Measurements from ENCODE around the gene C1orf226. TPM values are rescaled to one million over a fixed set of nuclear protein-coding genes. Genes with fewer than 3 reads are reported as not detected.

The C1orf226 gene
- total RNA-seq, 2 experiments from 2014 or later, result not detected

- Mint-ChIP-seq H3K4me1 (no peaks in the 10 kb centered on the region), H3K27me3 (no peaks in the 10 kb centered on the region), H3K27ac (no peak overlapping the region), H3K36me3 (ENCODE audit: low read depth) (no peaks in the 10 kb centered on the region), H3K4me3 (no peak overlapping the region), H3K9me3 (no peaks in the 10 kb centered on the region)
- DNase-seq, result no peak
- CTCF ChIA-PET, result no interaction called here
- POLR2A ChIA-PET, result no interaction called here
Measured at GRCh38 chr1:162358928-162359327, 22.6 kb upstream of the C1orf226 start.

- no peak overlapping the region for H3K4me3 Mint-ChIP-seq
- no peaks in the 10 kb centered on the region for H3K4me1 Mint-ChIP-seq
- H3K9me3 Mint-ChIP-seq, result no peaks in the 10 kb centered on the region
- no peak overlapping the region for H3K27ac Mint-ChIP-seq
- peaks cover under 1% of the 10 kb centered on the region for H3K27me3 Mint-ChIP-seq
- no peak for DNase-seq
- POLR2A ChIA-PET, result no interaction called here
- CTCF ChIA-PET, result no interaction called here
- H3K36me3 Mint-ChIP-seq (ENCODE audit: low read depth), result no peaks in the 10 kb centered on the region
Measured at GRCh38 chr1:162359523-162360236, 21.8 kb upstream of the C1orf226 start.

DNA sequence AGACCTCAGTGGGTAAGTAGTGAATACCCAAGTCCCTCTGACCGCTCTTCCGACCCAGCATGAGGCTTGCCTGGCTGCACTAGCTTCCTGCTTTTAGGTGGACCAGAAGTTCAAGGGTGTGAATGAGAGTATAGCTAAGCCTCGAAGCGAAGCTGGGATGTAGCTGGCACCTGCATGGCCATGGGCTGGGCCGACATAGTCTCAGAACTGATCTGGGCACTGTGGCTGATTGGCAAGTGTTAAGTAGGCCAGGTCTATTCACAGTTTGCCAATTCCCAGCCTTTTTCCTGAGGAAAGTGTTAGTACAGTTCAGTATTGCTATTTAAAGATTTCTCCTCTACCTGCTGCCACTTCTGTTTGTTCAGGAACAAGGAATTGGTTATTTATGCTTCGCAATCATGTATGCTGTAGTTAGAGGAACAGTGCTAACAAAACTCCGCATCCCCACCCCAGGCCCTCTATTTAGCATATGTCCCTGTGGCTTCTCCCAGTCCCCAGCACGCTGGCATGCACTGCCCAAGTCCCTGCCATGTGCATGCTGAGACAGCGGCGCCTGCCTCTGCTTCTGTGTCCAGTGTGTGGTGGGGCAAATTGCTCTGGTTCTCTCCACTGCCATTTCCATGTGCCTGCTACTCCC, 21.2 kb upstream of the C1orf226 start:
- H3K4me1 Mint-ChIP-seq, result no peaks in the 10 kb centered on the region
- H3K27ac Mint-ChIP-seq, result no peak overlapping the region
- no peak for DNase-seq

GRCh38 chr1:162360874-162361260, 20.7 kb upstream of the C1orf226 start:
- H3K9me3 Mint-ChIP-seq, result no peaks in the 10 kb centered on the region
- POLR2A ChIA-PET, result no interaction called here
- no peaks in the 10 kb centered on the region for H3K36me3 Mint-ChIP-seq (ENCODE audit: low read depth)

More for the DNA sequence above, 21.2 kb upstream of the C1orf226 start:
- Mint-ChIP-seq H3K9me3 (no peaks in the 10 kb centered on the region), H3K36me3 (ENCODE audit: low read depth) (no peaks in the 10 kb centered on the region), H3K4me3 (no peak overlapping the region), H3K27me3 (peaks cover 1% of the 10 kb centered on the region)
- POLR2A ChIA-PET, result no interaction called here
- CTCF ChIA-PET, result no interaction called here

GRCh38 chr1:162361349-162361748, 20.2 kb upstream of the C1orf226 start:
- POLR2A ChIA-PET, result no interaction called here
- Mint-ChIP-seq H3K4me3 (no peak overlapping the region), H3K27me3 (peaks cover 1% of the 10 kb centered on the region), H3K27ac (no peak overlapping the region), H3K36me3 (ENCODE audit: low read depth) (no peaks in the 10 kb centered on the region), H3K4me1 (no peaks in the 10 kb centered on the region), H3K9me3 (no peaks in the 10 kb centered on the region)
- CTCF ChIA-PET, result no interaction called here
- DNase-seq, result no peak

More at GRCh38 chr1:162360874-162361260, 20.7 kb upstream of the C1orf226 start:
- Mint-ChIP-seq H3K27me3 (peaks cover 1% of the 10 kb centered on the region), H3K4me1 (no peaks in the 10 kb centered on the region), H3K27ac (no peak overlapping the region), H3K4me3 (no peak overlapping the region)
- DNase-seq, result no peak
- CTCF ChIA-PET, result no interaction called here

DNA sequence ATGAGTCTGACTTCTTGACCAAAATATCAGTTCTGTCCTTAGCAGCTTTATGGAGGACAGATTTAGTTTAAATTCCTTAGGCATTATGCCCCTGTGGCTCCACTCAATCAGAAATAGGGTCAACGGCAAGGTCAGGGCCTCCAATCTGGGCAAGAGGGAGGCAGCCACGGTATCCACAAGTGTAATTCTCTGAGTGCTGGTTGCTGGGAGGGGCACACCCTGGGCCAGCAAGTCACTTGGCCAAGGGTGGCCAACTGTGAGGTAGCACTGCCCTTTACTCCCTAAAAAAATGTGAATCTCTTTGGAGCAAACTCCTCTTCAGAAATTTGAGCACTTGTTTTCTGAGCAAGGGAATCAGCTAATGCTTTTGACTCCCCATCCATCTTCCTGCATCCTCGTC, 17.7 kb upstream of the C1orf226 start:
- no peak for DNase-seq
- Mint-ChIP-seq H3K36me3 (ENCODE audit: low read depth) (no peaks in the 10 kb centered on the region), H3K9me3 (no peaks in the 10 kb centered on the region), H3K4me3 (no peak overlapping the region), H3K27ac (no peak overlapping the region), H3K4me1 (no peaks in the 10 kb centered on the region), H3K27me3 (peaks cover 1% of the 10 kb centered on the region)
- CTCF ChIA-PET, result no interaction called here
- POLR2A ChIA-PET, result no interaction called here

DNA sequence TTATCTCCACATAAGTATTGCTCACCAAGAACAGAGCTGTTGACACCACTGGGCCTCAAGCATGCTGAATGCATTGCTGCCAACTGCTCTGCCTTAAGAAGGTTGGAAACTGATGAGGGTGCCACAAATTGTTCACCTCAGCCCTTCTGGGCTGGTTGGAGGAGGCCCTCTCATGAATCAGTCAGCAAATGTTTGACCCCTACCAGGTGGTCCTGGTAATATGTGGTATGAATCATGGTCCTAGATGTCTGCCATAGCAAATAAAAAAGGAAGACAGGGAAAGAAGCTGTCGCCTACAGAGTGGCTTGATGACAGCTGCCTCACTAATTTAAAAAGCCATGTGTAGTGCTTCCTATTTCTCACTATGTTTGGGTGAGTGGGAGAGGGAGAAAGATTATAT, 17.0 kb upstream of the C1orf226 start:
- H3K4me1 Mint-ChIP-seq, result no peaks in the 10 kb centered on the region
- no peak for DNase-seq
- H3K27me3 Mint-ChIP-seq, result peaks cover 1% of the 10 kb centered on the region
- H3K27ac Mint-ChIP-seq, result no peak overlapping the region
- POLR2A ChIA-PET, result no interaction called here
- H3K9me3 Mint-ChIP-seq, result no peaks in the 10 kb centered on the region
- CTCF ChIA-PET, result no interaction called here
- H3K4me3 Mint-ChIP-seq, result no peak overlapping the region
- H3K36me3 Mint-ChIP-seq (ENCODE audit: low read depth), result no peaks in the 10 kb centered on the region

- ChIA-PET CTCF (no interaction called here), POLR2A (no interaction called here)
- no peaks in the 10 kb centered on the region for H3K9me3 Mint-ChIP-seq
- H3K4me1 Mint-ChIP-seq, result no peaks in the 10 kb centered on the region
- H3K27ac Mint-ChIP-seq, result no peak overlapping the region
- H3K36me3 Mint-ChIP-seq (ENCODE audit: low read depth), result no peaks in the 10 kb centered on the region
- no peak overlapping the region for H3K4me3 Mint-ChIP-seq
- H3K27me3 Mint-ChIP-seq, result peaks cover 1% of the 10 kb centered on the region
- no peak for DNase-seq
Measured at GRCh38 chr1:162365284-162366020, 16.1 kb upstream of the C1orf226 start.

DNA sequence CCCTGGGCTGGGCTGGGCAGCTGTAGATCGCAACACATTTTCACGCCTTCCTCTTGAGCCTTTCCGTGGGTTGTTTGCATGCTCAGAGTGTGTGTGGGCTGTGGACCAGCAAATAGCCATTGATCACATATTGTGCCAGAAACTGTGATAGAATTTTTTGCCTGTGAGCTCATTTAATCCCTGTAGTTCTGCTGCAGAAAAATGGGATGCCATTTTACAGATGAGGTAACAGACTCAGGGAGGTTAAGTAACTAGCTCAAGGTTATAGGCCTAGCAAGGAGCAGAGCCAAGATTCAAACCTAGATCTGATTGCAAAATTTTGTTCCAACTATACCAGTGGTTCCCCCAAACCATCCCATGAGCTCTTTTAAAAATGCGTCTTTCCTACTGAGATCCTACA, 15.4 kb upstream of the C1orf226 start:
- H3K4me3 Mint-ChIP-seq, result no peak overlapping the region
- H3K27me3 Mint-ChIP-seq, result peaks cover 1% of the 10 kb centered on the region
- no peaks in the 10 kb centered on the region for H3K36me3 Mint-ChIP-seq (ENCODE audit: low read depth)
- H3K4me1 Mint-ChIP-seq, result no peaks in the 10 kb centered on the region
- no peak overlapping the region for H3K27ac Mint-ChIP-seq
- no peaks in the 10 kb centered on the region for H3K9me3 Mint-ChIP-seq
- ChIA-PET POLR2A (no interaction called here), CTCF (no interaction called here)
- no peak for DNase-seq

GRCh38 chr1:162366671-162367070, 14.9 kb upstream of the C1orf226 start:
- Mint-ChIP-seq H3K27ac (no peak overlapping the region), H3K4me1 (no peaks in the 10 kb centered on the region), H3K4me3 (peak overlapping the region; percentile 45), H3K9me3 (no peaks in the 10 kb centered on the region), H3K36me3 (ENCODE audit: low read depth) (no peaks in the 10 kb centered on the region), H3K27me3 (peaks cover 1% of the 10 kb centered on the region)
- ChIA-PET CTCF (no interaction called here), POLR2A (no interaction called here)
- no peak for DNase-seq

- no peaks in the 10 kb centered on the region for H3K36me3 Mint-ChIP-seq (ENCODE audit: low read depth)
- DNase-seq, result no peak
- H3K27me3 Mint-ChIP-seq, result peaks cover 1% of the 10 kb centered on the region
- H3K27ac Mint-ChIP-seq, result no peak overlapping the region
- peak overlapping the region; percentile 45 for H3K4me3 Mint-ChIP-seq
- no peaks in the 10 kb centered on the region for H3K9me3 Mint-ChIP-seq
- ChIA-PET CTCF (no interaction called here), POLR2A (no interaction called here)
- H3K4me1 Mint-ChIP-seq, result no peaks in the 10 kb centered on the region
Measured at GRCh38 chr1:162367073-162367472, 14.5 kb upstream of the C1orf226 start.

DNA sequence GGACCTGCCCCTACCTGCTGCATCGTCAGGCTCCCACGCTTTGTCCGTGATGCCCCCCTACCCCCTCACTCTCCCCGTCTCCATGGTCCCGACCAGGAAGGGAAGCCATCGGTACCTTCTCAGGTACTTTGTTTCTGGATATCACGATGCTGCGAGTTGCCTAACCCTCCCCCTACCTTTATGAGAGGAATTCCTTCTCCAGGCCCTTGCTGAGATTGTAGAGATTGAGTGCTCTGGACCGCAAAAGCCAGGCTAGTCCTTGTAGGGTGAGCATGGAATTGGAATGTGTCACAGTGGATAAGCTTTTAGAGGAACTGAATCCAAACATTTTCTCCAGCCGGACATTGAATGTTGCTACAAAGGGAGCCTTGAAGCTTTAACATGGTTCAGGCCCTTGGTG, 13.8 kb upstream of the C1orf226 start:
- Mint-ChIP-seq H3K9me3 (no peaks in the 10 kb centered on the region), H3K27ac (no peak overlapping the region), H3K36me3 (ENCODE audit: low read depth) (no peaks in the 10 kb centered on the region), H3K27me3 (peaks cover 1% of the 10 kb centered on the region), H3K4me1 (no peaks in the 10 kb centered on the region), H3K4me3 (no peak overlapping the region)
- ChIA-PET POLR2A (no interaction called here), CTCF (no interaction called here)
- no peak for DNase-seq

DNA sequence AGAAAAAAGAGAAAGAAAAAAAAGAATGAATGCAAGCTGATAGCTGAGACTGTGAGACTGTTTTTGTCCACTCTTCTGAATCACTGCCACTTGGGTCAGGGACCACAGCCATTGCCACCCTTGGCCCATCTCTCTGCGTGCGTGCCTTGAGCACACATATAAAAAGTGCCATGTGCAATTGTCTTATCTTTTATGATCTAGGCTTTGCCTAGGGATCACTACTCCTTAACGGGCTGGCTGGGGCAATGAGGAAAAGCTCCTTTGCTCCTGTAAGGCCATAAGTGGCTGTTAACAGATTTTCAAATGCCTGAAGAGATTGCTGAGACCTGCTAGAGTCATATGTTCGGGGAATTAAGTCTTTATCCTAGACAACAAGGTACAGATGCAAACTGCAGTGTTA, 13.1 kb upstream of the C1orf226 start:
- Mint-ChIP-seq H3K4me3 (no peak overlapping the region), H3K4me1 (no peaks in the 10 kb centered on the region), H3K9me3 (no peaks in the 10 kb centered on the region), H3K27me3 (peaks cover 1% of the 10 kb centered on the region), H3K36me3 (ENCODE audit: low read depth) (no peaks in the 10 kb centered on the region), H3K27ac (no peak overlapping the region)
- no peak for DNase-seq
- POLR2A ChIA-PET, result no interaction called here
- CTCF ChIA-PET, result no interaction called here

- ChIA-PET POLR2A (no interaction called here), CTCF (no interaction called here)
- H3K36me3 Mint-ChIP-seq (ENCODE audit: low read depth), result no peaks in the 10 kb centered on the region
- no peak overlapping the region for H3K27ac Mint-ChIP-seq
- H3K4me1 Mint-ChIP-seq, result no peaks in the 10 kb centered on the region
- no peaks in the 10 kb centered on the region for H3K9me3 Mint-ChIP-seq
- DNase-seq, result no peak
- H3K4me3 Mint-ChIP-seq, result no peak overlapping the region
- peaks cover 1% of the 10 kb centered on the region for H3K27me3 Mint-ChIP-seq
Measured at GRCh38 chr1:162369571-162369970, 12.0 kb upstream of the C1orf226 start.
